Raji (cell line): Measurements from ENCODE around the gene SLCO3A1.

Source experiments
- POLR2A ChIP-seq: IDR thresholded peaks from 2 replicates; pipeline ENCODE4 v1.6.1; 2011; ENCODE audit warnings: low read depth, low read length, control low read depth; ENCODE audit not compliant: insufficient read depth

SLCO3A1 gene

GRCh38 chr15:92159906-92160841, 306.7 kb downstream of the SLCO3A1 start:
- TF ChIP-seq POLR2A, result no peak

GRCh38 chr15:92161039-92161670, 307.6 kb downstream of the SLCO3A1 start:
- no peak for TF ChIP-seq POLR2A

- TF ChIP-seq POLR2A, result no peak
Measured at GRCh38 chr15:92162657-92163056, 309.1 kb downstream of the SLCO3A1 start.

- no peak for TF ChIP-seq POLR2A
Measured at GRCh38 chr15:92163641-92164040, 310.1 kb downstream of the SLCO3A1 start.

GRCh38 chr15:92164327-92165000, 311.0 kb downstream of the SLCO3A1 start:
- TF ChIP-seq POLR2A, result no peak

- no peak for TF ChIP-seq POLR2A
Measured at GRCh38 chr15:92165001-92165346, 311.5 kb downstream of the SLCO3A1 start.

GRCh38 chr15:92166029-92166428, 312.5 kb downstream of the SLCO3A1 start:
- no peak for TF ChIP-seq POLR2A

GRCh38 chr15:92166751-92167405, 313.4 kb downstream of the SLCO3A1 start:
- no peak for TF ChIP-seq POLR2A

- no peak for TF ChIP-seq POLR2A
Measured at GRCh38 chr15:92167451-92167850, 313.9 kb downstream of the SLCO3A1 start.

GRCh38 chr15:92168066-92168683, 314.7 kb downstream of the SLCO3A1 start:
- TF ChIP-seq POLR2A, result no peak

GRCh38 chr15:92170897-92171296, 317.4 kb downstream of the SLCO3A1 start:
- no peak for TF ChIP-seq POLR2A

- no peak for TF ChIP-seq POLR2A
Measured at GRCh38 chr15:92178911-92179310, 325.4 kb downstream of the SLCO3A1 start.

- no peak for TF ChIP-seq POLR2A
Measured at GRCh38 chr15:92184142-92184541, 330.6 kb downstream of the SLCO3A1 start.

GRCh38 chr15:92184679-92185230, 331.2 kb downstream of the SLCO3A1 start:
- no peak for TF ChIP-seq POLR2A
